ENCODE measurements around the gene CASZ1. TPM values are rescaled to one million over a fixed set of nuclear protein-coding genes. Genes with fewer than 3 reads are reported as not detected.

CASZ1 gene
- total and polyA plus RNA-seq, 9 of the 15 experiments (the other 6 are each of a cell fraction or from before 2014, with no cell fraction given): 0.01 to 4.0 (median 0.76) TPM; not detected in 1

GRCh38 chr1:10806966-10807365 is 10.5 kb upstream of the CASZ1 start:
- ATAC-seq (no peak), FAIRE-seq (no peak), DNase-seq (ENCODE audit: extremely low read depth in 1 of 4, low spot score in 3 of 4) (no peak)
- no peak overlapping the region for H3K4me3 ChIP-seq
- no peaks in the 10 kb centered on the region for H3K9me3 ChIP-seq (replicated peaks; ENCODE audit: control insufficient read depth, insufficient read depth, low read depth, low read length)
- no peak for TF ChIP-seq CREB3L1 (IDR thresholded peaks at IDR 0.05; ENCODE audit: borderline replicate concordance, low read depth)
- no peak for TF ChIP-seq RBBP5 (IDR thresholded peaks at IDR 0.05; ENCODE audit: borderline replicate concordance, insufficient read depth, low read length, poor library complexity, severe bottlenecking)
- peak in 1 of 2 experiments; percentile 23; a peak in 1 of 4 replicates for TF ChIP-seq HDAC1 (IDR thresholded peaks at IDR 0.05)
- TF ChIP-seq GABPB1 (CRISPR knock-in tag; IDR thresholded peaks at IDR 0.05): no peak
- no peak for TF ChIP-seq C11orf30 (IDR thresholded peaks at IDR 0.05; ENCODE audit: low read depth)
- no peak for TF ChIP-seq THRAP3 (IDR thresholded peaks at IDR 0.05; ENCODE audit: borderline replicate concordance)
- no peaks in the 10 kb centered on the region for H3K9me1 ChIP-seq (ENCODE audit: control insufficient read depth, insufficient read depth, low read length)
- no peak overlapping the region for H3K9ac ChIP-seq (ENCODE audit: insufficient read depth in 1 of 2, low read depth in 2 of 2, low read length in 2 of 2)
- H3K27ac ChIP-seq (ENCODE audit: extremely low read depth, low read depth, low read length): no peak overlapping the region
- peaks cover 2% of the 10 kb centered on the region; the same call in 1 of the 2 replicates for H4K20me1 ChIP-seq (replicated peaks; ENCODE audit: control insufficient read depth, insufficient read depth, low read length)
- intact Hi-C loops (cut with micrococcal nuclease) (no loop called here), in situ Hi-C loops (cut with MboI) (no loop called here)
- ChIA-PET POLR2A (interaction anchor here (0.8 to 1.4 kb wide), 2 partner anchors 9 to 18 kb away, joined by 3 to 4 read pairs; no protein-coding TSS in a partner anchor), CTCF (ENCODE audit: low intra/inter-chr PET ratio) (no interaction called here)
- H3K4me1 ChIP-seq (replicated peaks in 1 of 2; ENCODE audit: control insufficient read depth in 2 of 2, insufficient read depth in 2 of 2, low read length in 2 of 2): peaks cover 0 to 4% of the 10 kb centered on the region in 2 experiments; a peak in 1 of 5 replicates
- peaks cover 47 to 83% of the 10 kb centered on the region in 2 experiments for H3K27me3 ChIP-seq (ENCODE audit: control insufficient read depth in 2 of 2, insufficient read depth in 2 of 2, low read length in 2 of 2)
- 0% methylated on average over 5 of the region's 5 CpGs for WGBS (ENCODE audit: insufficient coverage, low coverage, missing lambda C conversion rate)
- H3K36me3 ChIP-seq (ENCODE audit: control insufficient read depth, insufficient read depth, low read length): no peaks in the 10 kb centered on the region
- H3K79me2 ChIP-seq (ENCODE audit: control insufficient read depth, insufficient read depth, low read length): no peaks in the 10 kb centered on the region
- H3K4me2 ChIP-seq (ENCODE audit: insufficient read depth, low read length): no peak overlapping the region
- no peak overlapping the region for H2AFZ ChIP-seq (ENCODE audit: low read depth, low read length)
- BruUV-seq (replicated peaks): no TSS peak
